A549 (cell line): ENCODE measurements around the gene PDGFA. TPM values are rescaled to one million over a fixed set of nuclear protein-coding genes. Genes with fewer than 3 reads are reported as not detected.

Source experiments
- ATAC-seq, 2 experiments: fragments of 200-7000 bp in 1 of 2; fragments of >200 bp in 1 of 2; cut with Nextera tagmentation in 1 of 2; cut with Tn5 transposase in 1 of 2; 3 replicates each; pipeline versions ENCODE4 v1.8.0 to v1.9.1; 2018 to 2020; ENCODE audit warnings: mild to moderate bottlenecking in 1 of 2, moderate library complexity in 1 of 2
- CTCF ChIA-PET: fragments of 300-600 bp; sonication (Branson Sonifier 250); formaldehyde crosslinking; extraction: SDS; loops from one replicate; lab custom pipeline; 2021; ENCODE audit warnings: antibody characterized with exemption, inconsistent platforms; lab: Yijun Ruan, JAX
- POLR2A ChIA-PET: fragments of 350-600 bp; formaldehyde crosslinking; extraction: SDS; loops from one replicate; lab custom pipeline; 2021; ENCODE audit warnings: antibody characterized with exemption, inconsistent platforms; lab: Yijun Ruan, JAX
- DNase-seq, 2 experiments: peaks; one replicate each; pipeline versions ENCODE4 v3.0.0 to v3.0.0-alpha.2; 2011 to 2016; ENCODE audit warnings: low read depth in 1 of 2, low spot score in 1 of 2
- FAIRE-seq: peaks from 2 replicates; lab custom pipeline; 2011; peaks lifted over from hg19 to GRCh38; lab: Jason Lieb, UNC
- H3K27ac ChIP-seq, 2 experiments: fragments of >200 bp; sonication (Bioruptor Twin); formaldehyde crosslinking; 3 replicates each; pipeline ENCODE4 v1.5.1; 2016 to 2017
- H3K4me1 ChIP-seq: fragments of >200 bp; sonication (Bioruptor Twin); formaldehyde crosslinking; 3 replicates; pipeline ENCODE4 v1.6.1; 2016
- H3K4me2 ChIP-seq: fragments of >200 bp; sonication (Bioruptor Twin); formaldehyde crosslinking; 3 replicates; pipeline ENCODE4 v1.6.1; 2016
- H3K4me3 ChIP-seq: fragments of >200 bp; sonication (Bioruptor Twin); formaldehyde crosslinking; 3 replicates; pipeline ENCODE4 v1.5.1; 2016
- H3K9me3 ChIP-seq: fragments of >200 bp; sonication (Bioruptor Twin); formaldehyde crosslinking; 3 replicates; pipeline ENCODE4 v1.6.1; 2016
- ATOH8 ChIP-seq: fragments of 250-450 bp; sonication (Bioruptor Pico); IDR thresholded peaks from 2 replicates; pipeline ENCODE4 v1.5.0; 2020; ENCODE audit warnings: low read depth, mild to moderate bottlenecking, moderate library complexity
- CHD4 ChIP-seq: fragments of 200-600 bp; sonication (generic); IDR thresholded peaks from 2 replicates; pipeline ENCODE4 v1.6.1; 2016; ENCODE audit warnings: antibody characterized with exemption, mild to moderate bottlenecking, borderline replicate concordance
- E2F6 ChIP-seq: IDR thresholded peaks from 2 replicates; pipeline ENCODE4 v1.6.1; 2012; ENCODE audit warnings: low read depth, borderline replicate concordance
- ESRRA ChIP-seq: fragments of 150-350 bp; IDR thresholded peaks from 2 replicates; pipeline ENCODE4 v1.6.1; 2014; ENCODE audit warnings: mild to moderate bottlenecking, low read length, borderline replicate concordance
- HMGXB4 ChIP-seq: fragments of 250-450 bp; sonication (Bioruptor Pico); IDR thresholded peaks from 2 replicates; pipeline ENCODE4 v1.5.0; 2021; ENCODE audit warnings: mild to moderate bottlenecking, moderate library complexity, borderline replicate concordance
- MAFK ChIP-seq: fragments of 450-650 bp; IDR thresholded peaks from 2 replicates; pipeline ENCODE4 v1.6.1; 2014; ENCODE audit not compliant: partially characterized antibody
- MAZ ChIP-seq: fragments of 150-350 bp; IDR thresholded peaks from 2 replicates; pipeline ENCODE4 v1.6.1; 2014; ENCODE audit warnings: antibody characterized with exemption, low read depth, low read length, borderline replicate concordance
- NFE2L2 ChIP-seq: fragments of 150-350 bp; conservative IDR thresholded peaks from 2 replicates; pipeline ENCODE4 v1.6.1; 2014; ENCODE audit warnings: low read length
- NPAS2 ChIP-seq: fragments of 250-450 bp; sonication (Bioruptor Pico); IDR thresholded peaks from 2 replicates; pipeline ENCODE4 v1.8.0; 2022; ENCODE audit warnings: mild to moderate bottlenecking, moderate library complexity, borderline replicate concordance
- RAD21 ChIP-seq, 2 experiments: fragments of >200 bp in 1 of 2; sonication (Bioruptor Twin) in 1 of 2; formaldehyde crosslinking in 1 of 2; IDR thresholded peaks in 1 of 2; conservative IDR thresholded peaks in 1 of 2; 2 replicates in 1 of 2; 3 replicates in 1 of 2; pipeline ENCODE4 v1.6.1; 2012 to 2018; ENCODE audit warnings: inconsistent platforms in 1 of 2
- RARB ChIP-seq: fragments of 250-450 bp; sonication (Bioruptor Pico); IDR thresholded peaks from 2 replicates; pipeline ENCODE4 v1.8.0; 2021; ENCODE audit warnings: mild to moderate bottlenecking, moderate library complexity
- RCOR1 ChIP-seq: fragments of 150-350 bp; IDR thresholded peaks from 2 replicates; pipeline ENCODE4 v1.6.1; 2014; ENCODE audit warnings: antibody characterized with exemption, low read length, low read depth
- RFX5 ChIP-seq: fragments of 450-650 bp; IDR thresholded peaks from 2 replicates; pipeline ENCODE4 v1.7.1; 2014; ENCODE audit warnings: antibody characterized with exemption, mild to moderate bottlenecking, moderate library complexity
- SMC3 ChIP-seq: fragments of >200 bp; sonication (Bioruptor Twin); formaldehyde crosslinking; IDR thresholded peaks from 3 replicates; pipeline ENCODE4 v1.6.1; 2018; ENCODE audit warnings: inconsistent platforms
- SREBF2 ChIP-seq: fragments of 450-650 bp; IDR thresholded peaks from 2 replicates; pipeline ENCODE4 v1.6.1; 2014; ENCODE audit warnings: mild to moderate bottlenecking, moderate library complexity
- USF2 ChIP-seq: fragments of 450-650 bp; IDR thresholded peaks from 2 replicates; pipeline ENCODE4 v1.6.1; 2014; ENCODE audit warnings: antibody characterized with exemption
- ZNF302 ChIP-seq: fragments of 250-450 bp; sonication (Bioruptor Pico); IDR thresholded peaks from 2 replicates; pipeline ENCODE4 v1.9.0; 2021; ENCODE audit warnings: inconsistent platforms, mild to moderate bottlenecking, moderate library complexity
- ZSCAN20 ChIP-seq: fragments of 250-450 bp; sonication (Bioruptor Pico); IDR thresholded peaks from 2 replicates; pipeline ENCODE4 v1.8.0; 2022; ENCODE audit warnings: mild to moderate bottlenecking, moderate library complexity
- WGBS: methylation state at CpG from one replicate; pipeline ENCODE4 v1.1.6; 2017; ENCODE audit errors: missing lambda C conversion rate; 5-methylcytosine and 5-hydroxymethylcytosine counted together
- polyA plus RNA-seq, 4 experiments: library from polyadenylated mRNA; depleted of rRNA in 3 of 4; stranded (reverse); fragments of >200 nt; fragmentation: RNase III in 1 of 4; extraction: RNeasy Plus Mini Kit Qiagen cat#74134 plus additional on column Dnase treatment in 1 of 4; gene quantifications; 2 replicates in 3 of 4; 3 replicates in 1 of 4; pipeline ENCODE4 v1.2.3, GENCODE V29; 2011 to 2017

The PDGFA gene
- polyA plus RNA-seq, 2 of the 4 experiments (the other 2 are of a cell fraction) = 12.8 to 14.9 TPM

GRCh38 chr7:455110-455928 is 64.3 kb downstream of the PDGFA start:
- FAIRE-seq (no peak), DNase-seq (no peak), ATAC-seq (peak in 1 of 2 experiments; percentile 27; a peak in 3 of 6 replicates)
- ChIA-PET CTCF (no interaction called here), POLR2A (no interaction called here)
- WGBS = 54% methylated on average over 10 of the region's 42 CpGs
- peaks cover 9% of the 10 kb centered on the region; the same call in 2 of the 3 replicates for H3K4me1 ChIP-seq
- H3K9me3 ChIP-seq = no peaks in the 10 kb centered on the region; the same call in 2 of the 3 replicates
- TF ChIP-seq ZNF302 (CRISPR knock-in tag) (no peak), E2F6 (peak; percentile 63)
- H3K4me2 ChIP-seq = peak overlapping the region; percentile 28; the same call in 2 of the 3 replicates
- peak overlapping the region in 1 of 2 experiments; percentile 47; a peak in 1 of 6 replicates for H3K27ac ChIP-seq
- H3K4me3 ChIP-seq = no peak overlapping the region

GRCh38 chr7:454356-455109 is 65.1 kb downstream of the PDGFA start:
- DNase-seq = no peak
- no peak for TF ChIP-seq MAZ
- TF ChIP-seq RAD21 (conservative IDR thresholded peaks at IDR 0.05 in 1 of 2, IDR thresholded peaks at IDR 0.05 in 1 of 2) = no peak
- TF ChIP-seq ESRRA = no peak
- no peak for TF ChIP-seq RFX5
- no peak for TF ChIP-seq E2F6
- no peak for TF ChIP-seq USF2
- no peak for TF ChIP-seq RARB
- no peak for TF ChIP-seq RCOR1
- TF ChIP-seq MAFK = no peak
- TF ChIP-seq CHD4 = no peak
- TF ChIP-seq SMC3 = no peak
- TF ChIP-seq ZSCAN20 (CRISPR knock-in tag) = no peak
- TF ChIP-seq SREBF2 = no peak
- TF ChIP-seq HMGXB4 = no peak
- TF ChIP-seq NFE2L2 = no peak
- TF ChIP-seq ATOH8 = no peak
- no peak for TF ChIP-seq NPAS2 (CRISPR knock-in tag)
- TF ChIP-seq, all 56 proteins: peak for 0
- WGBS = 86% methylated on average over 53 of the region's 56 CpGs
- H3K4me3 ChIP-seq = no peak overlapping the region
- no peak for FAIRE-seq
- no peaks in the 10 kb centered on the region; the same call in 2 of the 3 replicates for H3K9me3 ChIP-seq
- CTCF ChIA-PET = no interaction called here
- peaks cover 9% of the 10 kb centered on the region; the same call in 2 of the 3 replicates for H3K4me1 ChIP-seq
- no peak overlapping the region for H3K4me2 ChIP-seq
- no peak overlapping the region for H3K27ac ChIP-seq
- POLR2A ChIA-PET = no interaction called here
- ATAC-seq = no peak
